Upper lobe of left lung (tissue), 4 donors: ENCODE data around the gene HECA.

Experiments used
- CTCF ChIP-seq, 6 experiments: fragments of 450-650 bp in 4 of 6; fragments of 200-600 bp in 2 of 6; sonication (generic) in 2 of 6; IDR thresholded peaks; one replicate each; pipeline ENCODE4 v1.5.1; 2016 to 2019; ENCODE audit warnings: antibody characterized with exemption in 6 of 6
- POLR2A ChIP-seq, 4 donors: fragments of 450-650 bp; IDR thresholded peaks; one replicate each; pipeline ENCODE4 v1.5.1; 2016 to 2017; ENCODE audit warnings: antibody characterized with exemption in 4 of 4, mild to moderate bottlenecking in 2 of 4

- TF ChIP-seq CTCF (IDR thresholded peaks at IDR 0.05), result no peak
- no peak for TF ChIP-seq POLR2A (IDR thresholded peaks at IDR 0.05)
These were observed 37.7 kb downstream of the HECA start for GRCh38 chr6:139172567-139172966.
